H1 (cell line): ENCODE results near the gene FAM216A. TPM values are rescaled to one million over a fixed set of nuclear protein-coding genes. Genes with fewer than 3 reads are reported as not detected.

ENCODE experiments used
- CTCF ChIA-PET: fragments of 300-600 bp; sonication (Branson Sonifier 250); formaldehyde crosslinking; loops from one replicate; lab custom pipeline; 2021; ENCODE audit not compliant: partially characterized antibody; lab: Charles Lee
- POLR2A ChIA-PET: fragments of 300-600 bp; sonication (Branson Sonifier 250); formaldehyde crosslinking; loops from one replicate; lab custom pipeline; 2021; ENCODE audit warnings: inconsistent platforms; ENCODE audit not compliant: partially characterized antibody; lab: Charles Lee
- DNase-seq, 2 experiments: peaks; one replicate each; pipeline versions ENCODE4 v3.0.0 to v3.0.0-alpha.2; 2010 to 2022; ENCODE audit warnings: low spot score in 2 of 2, low read depth in 1 of 2, mixed read lengths in 1 of 2
- FAIRE-seq: peaks from 2 replicates; lab custom pipeline; 2011; peaks lifted over from hg19 to GRCh38; lab: Jason Lieb, UNC
- H2AFZ ChIP-seq: 2 replicates; pipeline ENCODE4 v1.8.1; 2012; ENCODE audit warnings: low read length, inconsistent platforms
- H2AK5ac ChIP-seq: 2 replicates; pipeline ENCODE4 v1.6.1; 2013; ENCODE audit warnings: low read depth, low read length
- H2BK120ac ChIP-seq: replicated peaks from 2 replicates; pipeline ENCODE3; 2013; ENCODE audit warnings: low read depth, low read length, inconsistent platforms
- H2BK12ac ChIP-seq: 2 replicates; pipeline ENCODE4 v1.6.1; 2013; ENCODE audit warnings: low read depth, low read length
- H2BK15ac ChIP-seq: 2 replicates; pipeline ENCODE4 v1.6.1; 2013; ENCODE audit warnings: low read length
- H2BK20ac ChIP-seq: 2 replicates; pipeline ENCODE4 v1.6.1; 2013; ENCODE audit warnings: low read length
- H2BK5ac ChIP-seq: 2 replicates; pipeline ENCODE4 v1.6.1; 2013; ENCODE audit warnings: low read depth, low read length
- H3K14ac ChIP-seq: 2 replicates; pipeline ENCODE4 v1.6.1; 2013; ENCODE audit warnings: inconsistent platforms; ENCODE audit not compliant: insufficient read length
- H3K18ac ChIP-seq: 2 replicates; pipeline ENCODE4 v1.6.1; 2013; ENCODE audit warnings: low read length; ENCODE audit errors: extremely low read depth
- H3K23ac ChIP-seq: 2 replicates; pipeline ENCODE4 v1.6.1; 2013; ENCODE audit warnings: inconsistent platforms; ENCODE audit not compliant: insufficient read length
- H3K23me2 ChIP-seq: 2 replicates; pipeline ENCODE4 v1.6.1; 2013; ENCODE audit warnings: low read depth, low read length
- H3K27ac ChIP-seq: 2 replicates; pipeline ENCODE4 v1.6.1; 2011; ENCODE audit warnings: low read depth, low read length, inconsistent platforms
- H3K27me3 ChIP-seq, 4 experiments: replicated peaks in 1 of 4; 1 replicate in 1 of 4; 2 replicates in 3 of 4; pipeline versions ENCODE4 v1.6.1 to v1.8.1; 2011 to 2013; ENCODE audit warnings: low read length in 3 of 4, mild to moderate bottlenecking in 3 of 4, inconsistent platforms in 2 of 4, mixed read lengths in 2 of 4, moderate library complexity in 1 of 4; ENCODE audit not compliant: control insufficient read depth in 3 of 4, insufficient read depth in 3 of 4; ENCODE audit errors: extremely low read depth in 1 of 4
- H3K36me3 ChIP-seq, 4 experiments: 2 replicates each; pipeline versions ENCODE4 v1.6.1 to v1.8.1; 2011 to 2013; ENCODE audit warnings: mild to moderate bottlenecking in 4 of 4, low read length in 3 of 4, moderate library complexity in 2 of 4, control low read depth in 1 of 4, inconsistent platforms in 1 of 4; ENCODE audit not compliant: insufficient read depth in 4 of 4, control insufficient read depth in 2 of 4
- H3K4ac ChIP-seq: replicated peaks from 2 replicates; pipeline ENCODE3; 2013; ENCODE audit warnings: low read length, low read depth, mixed read lengths, inconsistent platforms; ENCODE audit not compliant: insufficient read length
- H3K4me1 ChIP-seq, 4 experiments: replicated peaks in 1 of 4; 1 replicate in 1 of 4; 2 replicates in 3 of 4; pipeline versions ENCODE4 v1.6.1 to v1.8.1; 2011 to 2013; ENCODE audit warnings: low read length in 3 of 4, inconsistent platforms in 2 of 4, mixed read lengths in 1 of 4; ENCODE audit not compliant: insufficient read depth in 4 of 4, control insufficient read depth in 3 of 4
- H3K4me2 ChIP-seq, 2 experiments: 2 replicates each; pipeline versions ENCODE4 v1.6.1 to v1.8.1; 2011 to 2013; ENCODE audit warnings: low read depth in 2 of 2, low read length in 2 of 2, control low read depth in 1 of 2, inconsistent platforms in 1 of 2, mild to moderate bottlenecking in 1 of 2; ENCODE audit not compliant: insufficient read depth in 1 of 2
- H3K4me3 ChIP-seq, 4 experiments: fragments of 200-600, 300-600 bp in 1 of 4; sonication (generic), shearing (Covaris generic), sonication (Bioruptor Twin) in 1 of 4; 2 replicates each; pipeline versions ENCODE4 v1.5.1 to v1.8.1; 2011 to 2016; ENCODE audit warnings: low read length in 4 of 4, low read depth in 3 of 4, control low read depth in 2 of 4, inconsistent platforms in 2 of 4, mild to moderate bottlenecking in 2 of 4, mixed read lengths in 1 of 4, moderate library complexity in 1 of 4; ENCODE audit not compliant: insufficient read depth in 2 of 4; ENCODE audit errors: extremely low read depth in 1 of 4
- H3K56ac ChIP-seq: replicated peaks from 2 replicates; pipeline ENCODE3; 2013; ENCODE audit warnings: low read depth, mild to moderate bottlenecking, mixed read lengths, low read length, inconsistent platforms; ENCODE audit not compliant: insufficient read length
- H3K79me1 ChIP-seq: 2 replicates; pipeline ENCODE4 v1.6.1; 2013; ENCODE audit warnings: low read depth, low read length, control low read depth
- H3K79me2 ChIP-seq, 2 experiments: 2 replicates each; pipeline versions ENCODE4 v1.6.1 to v1.8.1; 2012 to 2013; ENCODE audit warnings: low read length in 2 of 2, mild to moderate bottlenecking in 2 of 2, inconsistent platforms in 1 of 2; ENCODE audit not compliant: insufficient read depth in 2 of 2, control insufficient read depth in 1 of 2
- H3K9ac ChIP-seq, 4 experiments: replicated peaks in 1 of 4; 1 replicate in 1 of 4; 2 replicates in 3 of 4; pipeline versions ENCODE4 v1.6.1 to v1.8.1; 2011 to 2013; ENCODE audit warnings: low read depth in 3 of 4, low read length in 3 of 4, control low read depth in 2 of 4, mild to moderate bottlenecking in 2 of 4, moderate library complexity in 2 of 4, inconsistent platforms in 1 of 4; ENCODE audit errors: extremely low read depth in 1 of 4
- H3K9me3 ChIP-seq, 2 experiments: 2 replicates each; pipeline versions ENCODE4 v1.6.1 to v1.8.1; 2012 to 2013; ENCODE audit warnings: mild to moderate bottlenecking in 2 of 2, moderate library complexity in 2 of 2, control low read depth in 1 of 2, inconsistent platforms in 1 of 2, low read depth in 1 of 2, low read length in 1 of 2, mixed read lengths in 1 of 2; ENCODE audit not compliant: insufficient read depth in 2 of 2
- H4K20me1 ChIP-seq, 2 experiments: replicated peaks in 1 of 2; 2 replicates each; pipeline versions ENCODE3 to v1.8.1; 2011 to 2013; ENCODE audit warnings: inconsistent platforms in 2 of 2, low read length in 2 of 2, mild to moderate bottlenecking in 1 of 2; ENCODE audit not compliant: insufficient read depth in 2 of 2, control insufficient read depth in 1 of 2
- H4K5ac ChIP-seq: 2 replicates; pipeline ENCODE4 v1.6.1; 2013; ENCODE audit warnings: low read length, low read depth, mixed read lengths, inconsistent platforms; ENCODE audit not compliant: insufficient read length
- H4K8ac ChIP-seq: 2 replicates; pipeline ENCODE4 v1.8.0; 2013; ENCODE audit warnings: mild to moderate bottlenecking, moderate library complexity, low read length, inconsistent platforms; ENCODE audit not compliant: insufficient read depth; ENCODE audit errors: extremely low read depth
- H4K91ac ChIP-seq: replicated peaks from 2 replicates; pipeline ENCODE3; 2013; ENCODE audit warnings: low read length, mixed read lengths, inconsistent platforms; ENCODE audit not compliant: insufficient read length
- BACH1 ChIP-seq: IDR thresholded peaks from 2 replicates; pipeline ENCODE4 v1.6.1; 2012; ENCODE audit warnings: low read length, improper control_type of control experiment
- CHD2 ChIP-seq: IDR thresholded peaks from 2 replicates; pipeline ENCODE4 v1.6.1; 2012; ENCODE audit warnings: low read length, improper control_type of control experiment
- CREB1 ChIP-seq: IDR thresholded peaks from 2 replicates; pipeline ENCODE4 v1.6.1; 2012; ENCODE audit warnings: inconsistent platforms
- FOSL1 ChIP-seq: IDR thresholded peaks from 2 replicates; pipeline ENCODE4 v1.6.1; 2011; ENCODE audit warnings: mild to moderate bottlenecking, low read depth, low read length, moderate library complexity; ENCODE audit not compliant: insufficient read depth
- NANOG ChIP-seq: IDR thresholded peaks from 2 replicates; pipeline ENCODE4 v1.6.1; 2011; ENCODE audit warnings: low read length, low read depth, mild to moderate bottlenecking, inconsistent platforms; ENCODE audit not compliant: insufficient read depth, poor library complexity, severe bottlenecking
- POLR2AphosphoS5 ChIP-seq: IDR thresholded peaks from 2 replicates; pipeline ENCODE4 v1.6.1; 2011; ENCODE audit warnings: low read depth, low read length
- RAD21 ChIP-seq, 2 experiments: IDR thresholded peaks in 1 of 2; conservative IDR thresholded peaks in 1 of 2; 2 replicates each; pipeline ENCODE4 v1.6.1; 2011; ENCODE audit warnings: low read depth in 2 of 2, low read length in 2 of 2, improper control_type of control experiment in 1 of 2, inconsistent platforms in 1 of 2, mild to moderate bottlenecking in 1 of 2, moderate library complexity in 1 of 2
- RBBP5 ChIP-seq: IDR thresholded peaks from 2 replicates; pipeline ENCODE4 v1.7.1; 2012; ENCODE audit warnings: low read depth, mild to moderate bottlenecking, inconsistent platforms, low read length, moderate library complexity, borderline replicate concordance
- RNF2 ChIP-seq: fragments of 200-900, 300-1000 bp; sonication (generic); IDR thresholded peaks from 2 replicates; pipeline ENCODE4 v1.7.1; 2016; ENCODE audit warnings: borderline replicate concordance, low read depth, mild to moderate bottlenecking, antibody characterized with exemption, low read length; ENCODE audit not compliant: poor library complexity, severe bottlenecking; ENCODE audit errors: missing control alignments
- SAP30 ChIP-seq: fragments of 300-600 bp; sonication (generic); IDR thresholded peaks from 2 replicates; pipeline ENCODE4 v1.7.1; 2012; ENCODE audit warnings: low read length, moderate library complexity, mild to moderate bottlenecking, inconsistent platforms; ENCODE audit not compliant: insufficient read depth, insufficient replicate concordance
- TBP ChIP-seq: IDR thresholded peaks from 2 replicates; pipeline ENCODE4 v1.6.1; 2011; ENCODE audit warnings: low read depth, low read length, improper control_type of control experiment
- TCF12 ChIP-seq: IDR thresholded peaks from 2 replicates; pipeline ENCODE4 v1.6.1; 2011; ENCODE audit warnings: low read depth, mild to moderate bottlenecking, low read length
- YY1 ChIP-seq: IDR thresholded peaks from 2 replicates; pipeline ENCODE4 v1.6.1; 2011; ENCODE audit warnings: low read depth, mild to moderate bottlenecking, low read length
- WGBS, 2 experiments: shearing (Covaris generic) in 1 of 2; methylation state at CpG; one replicate each; pipeline versions ENCODE4 v1.1.6 to v1.1.7; 2013 to 2015; ENCODE audit warnings: low lambda C conversion rate in 2 of 2, mixed read lengths in 2 of 2, inconsistent platforms in 1 of 2, low coverage in 1 of 2, missing lambda C conversion rate in 1 of 2; ENCODE audit not compliant: insufficient replicate concordance in 2 of 2, insufficient coverage in 1 of 2, insufficient read length in 1 of 2; ENCODE audit errors: extremely low coverage in 1 of 2, missing lambda C conversion rate in 1 of 2; 5-methylcytosine and 5-hydroxymethylcytosine counted together
- polyA plus RNA-seq, 7 experiments: library from polyadenylated mRNA; depleted of rRNA in 3 of 7; stranded (reverse) in 5 of 7; unstranded in 2 of 7; fragments of >200 nt in 5 of 7; fragments of 200-250 nt in 2 of 7; gene quantifications; 1 replicate in 5 of 7; 2 replicates in 1 of 7; 4 replicates in 1 of 7; pipeline versions ENCODE4 v1.2.1 to v1.2.3, GENCODE V29; 2011 to 2013; ENCODE audit warnings: missing spikeins in 2 of 7, mixed read lengths in 2 of 7
- total RNA-seq: library from RNA; stranded (reverse); fragmentation: NEBNext Ultra II Directional; extraction: Animal tissue kit (Norgen Biotek cat#: 25700); gene quantifications from 2 replicates; pipeline ENCODE4 v1.2.1, GENCODE V29; 2021
- TF ChIP-seq, protein P1 (sequence below): IDR thresholded peaks from 2 replicates; pipeline ENCODE4 v1.6.1; 2012; ENCODE audit warnings: inconsistent platforms

The FAM216A gene
- total and polyA plus RNA-seq, 2 of the 8 experiments (the other 6 are each of a cell fraction or from before 2014, with no cell fraction given) = 19.8 to 24.6 TPM

DNA sequence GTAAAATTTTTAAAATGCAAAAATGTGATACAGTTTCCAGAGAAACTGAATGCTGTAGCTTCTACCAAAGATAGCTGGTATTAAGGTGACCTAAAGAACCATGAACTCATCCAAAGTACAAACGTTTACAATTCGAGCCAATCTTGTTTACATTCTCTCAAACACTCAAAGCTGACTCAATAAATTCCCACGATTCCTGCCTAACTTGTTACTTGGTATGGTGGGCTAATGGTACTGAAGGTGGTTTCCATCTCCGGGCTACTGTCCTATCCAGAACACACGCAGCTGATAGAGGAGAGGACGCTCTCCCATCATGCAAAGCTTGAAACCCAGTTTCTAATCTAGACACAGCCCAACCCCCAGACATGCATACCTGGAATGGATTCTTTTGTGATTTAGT is 65.0 kb downstream of the FAM216A start:
- Histone ChIP-seq H3K4ac (no peak overlapping the region), H2BK120ac (no peak overlapping the region), H3K9ac (no peak overlapping the region), H2BK5ac (no peak overlapping the region), H3K4me1 (no peaks in the 10 kb centered on the region), H2BK12ac (no peak overlapping the region), H3K56ac (no peak overlapping the region), H2BK20ac (no peak overlapping the region), H3K4me2 (no peak overlapping the region), H4K5ac (no peak overlapping the region), H4K8ac (no peak overlapping the region), H3K27me3 (no peaks in the 10 kb centered on the region), H3K79me2 (no peaks in the 10 kb centered on the region), H3K14ac (no peak overlapping the region), H3K36me3 (peaks cover 5 to 30% (median 16%) of the 10 kb centered on the region in 4 experiments; a peak in 7 of 8 replicates), H2BK15ac (no peak overlapping the region), H3K18ac (no peak overlapping the region), H3K79me1 (no peaks in the 10 kb centered on the region), H3K23me2 (no peaks in the 10 kb centered on the region), H2AFZ (no peak overlapping the region), H3K9me3 (no peaks in the 10 kb centered on the region), H3K27ac (no peak overlapping the region), H2AK5ac (no peak overlapping the region), H3K23ac (no peak overlapping the region), H3K4me3 (no peak overlapping the region), H4K91ac (no peak overlapping the region), H4K20me1 (peaks cover 2 to 3% of the 10 kb centered on the region in 2 experiments)
- ChIA-PET CTCF (interaction anchor here (0.6 to 3.5 kb wide), 9 partner anchors 10 to 68 kb away, joined by 3 to 21 read pairs (median 4); no protein-coding TSS in a partner anchor), POLR2A (interaction anchor here (0.6 kb wide), 1 partner anchor 84 kb away, joined by 3 read pairs; no protein-coding TSS in a partner anchor)
- no peak for TF ChIP-seq RBBP5
- no peak for TF ChIP-seq RNF2
- TF ChIP-seq CHD2 = no peak
- TF ChIP-seq YY1 = no peak
- TF ChIP-seq FOSL1 = no peak
- TF ChIP-seq RAD21 (IDR thresholded peaks at IDR 0.05 in 1 of 2, conservative IDR thresholded peaks at IDR 0.05 in 1 of 2; ENCODE audit: low read depth in 2 of 2, low read length in 2 of 2) = no peak
- no peak for TF ChIP-seq TBP
- TF ChIP-seq, protein P1, sequence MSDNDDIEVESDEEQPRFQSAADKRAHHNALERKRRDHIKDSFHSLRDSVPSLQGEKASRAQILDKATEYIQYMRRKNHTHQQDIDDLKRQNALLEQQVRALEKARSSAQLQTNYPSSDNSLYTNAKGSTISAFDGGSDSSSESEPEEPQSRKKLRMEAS = no peak
- TF ChIP-seq TCF12 = no peak
- TF ChIP-seq POLR2AphosphoS5 = no peak
- no peak for TF ChIP-seq SAP30
- TF ChIP-seq NANOG = no peak
- no peak for TF ChIP-seq CREB1
- no peak for TF ChIP-seq BACH1
- DNase-seq (no peak), FAIRE-seq (no peak)
- 87% methylated on average over 6 of the region's 6 CpGs; no CpG with 5 or more reads in 1 of the 2 experiments for WGBS, 2 experiments
